Osteocyte (in vitro differentiated cells): ENCODE data around the gene SND1. TPM values are rescaled to one million over a fixed set of nuclear protein-coding genes. Genes with fewer than 3 reads are reported as not detected.

ENCODE experiments used
- DNase-seq: peaks from one replicate; pipeline ENCODE4 v3.0.0; 2021; ENCODE audit warnings: mixed read lengths; ENCODE audit not compliant: unreplicated experiment; ENCODE audit errors: extremely low spot score
- H3K27ac Mint-ChIP-seq: one replicate; pipeline ENCODE4 v1.8.0; 2021; ENCODE audit warnings: mild to moderate bottlenecking, mixed read lengths; ENCODE audit not compliant: unreplicated experiment
- H3K27me3 Mint-ChIP-seq: one replicate; pipeline ENCODE4 v1.8.0; 2021; ENCODE audit warnings: mixed read lengths; ENCODE audit not compliant: unreplicated experiment
- H3K36me3 Mint-ChIP-seq: one replicate; pipeline ENCODE4 v1.8.0; 2021; ENCODE audit warnings: mixed read lengths; ENCODE audit not compliant: unreplicated experiment
- H3K4me1 Mint-ChIP-seq: one replicate; pipeline ENCODE4 v1.8.0; 2021; ENCODE audit warnings: mixed read lengths; ENCODE audit not compliant: unreplicated experiment
- H3K4me3 Mint-ChIP-seq: one replicate; pipeline ENCODE4 v1.8.0; 2021; ENCODE audit warnings: mild to moderate bottlenecking, moderate library complexity, mixed read lengths; ENCODE audit not compliant: unreplicated experiment
- H3K9me3 Mint-ChIP-seq: one replicate; pipeline ENCODE4 v1.8.0; 2021; ENCODE audit warnings: mixed read lengths; ENCODE audit not compliant: unreplicated experiment
- total RNA-seq: library from RNA; stranded (reverse); gene quantifications from 2 replicates; pipeline ENCODE4 v1.2.1, GENCODE V29; 2021
- TF ChIP-seq, protein P1 (sequence below): fragments of 200-600 bp; sonication (generic); IDR thresholded peaks from 2 replicates; pipeline ENCODE4 v1.5.0; 2021; ENCODE audit warnings: antibody characterized with exemption, mild to moderate bottlenecking, moderate library complexity

Gene SND1
- total RNA-seq, 1 donor from 2014 or later: 229 TPM

DNA sequence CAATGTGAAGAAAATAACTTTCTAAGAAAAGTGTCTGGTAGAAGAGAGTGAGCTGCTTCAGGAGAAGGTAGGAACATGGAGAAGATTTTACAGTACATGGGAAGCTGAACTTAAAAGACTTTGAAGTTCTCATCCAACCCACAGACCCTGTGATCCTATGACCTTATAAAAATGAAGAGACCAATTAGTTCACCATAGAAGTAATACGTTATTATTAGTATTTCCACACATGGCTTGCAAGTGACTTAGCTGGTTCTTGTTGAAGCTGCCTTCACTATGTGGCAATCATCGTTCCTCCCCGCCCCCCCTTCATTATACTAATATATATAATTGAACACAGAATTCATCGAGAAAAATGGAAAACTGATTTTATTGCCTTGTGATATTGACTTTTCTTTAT lies 129.1 kb downstream of the SND1 start:
- no peaks in the 10 kb centered on the region for H3K36me3 Mint-ChIP-seq
- TF ChIP-seq, protein P1, sequence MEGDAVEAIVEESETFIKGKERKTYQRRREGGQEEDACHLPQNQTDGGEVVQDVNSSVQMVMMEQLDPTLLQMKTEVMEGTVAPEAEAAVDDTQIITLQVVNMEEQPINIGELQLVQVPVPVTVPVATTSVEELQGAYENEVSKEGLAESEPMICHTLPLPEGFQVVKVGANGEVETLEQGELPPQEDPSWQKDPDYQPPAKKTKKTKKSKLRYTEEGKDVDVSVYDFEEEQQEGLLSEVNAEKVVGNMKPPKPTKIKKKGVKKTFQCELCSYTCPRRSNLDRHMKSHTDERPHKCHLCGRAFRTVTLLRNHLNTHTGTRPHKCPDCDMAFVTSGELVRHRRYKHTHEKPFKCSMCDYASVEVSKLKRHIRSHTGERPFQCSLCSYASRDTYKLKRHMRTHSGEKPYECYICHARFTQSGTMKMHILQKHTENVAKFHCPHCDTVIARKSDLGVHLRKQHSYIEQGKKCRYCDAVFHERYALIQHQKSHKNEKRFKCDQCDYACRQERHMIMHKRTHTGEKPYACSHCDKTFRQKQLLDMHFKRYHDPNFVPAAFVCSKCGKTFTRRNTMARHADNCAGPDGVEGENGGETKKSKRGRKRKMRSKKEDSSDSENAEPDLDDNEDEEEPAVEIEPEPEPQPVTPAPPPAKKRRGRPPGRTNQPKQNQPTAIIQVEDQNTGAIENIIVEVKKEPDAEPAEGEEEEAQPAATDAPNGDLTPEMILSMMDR: no peak
- H3K4me1 Mint-ChIP-seq: peaks cover 30% of the 10 kb centered on the region
- H3K9me3 Mint-ChIP-seq: no peaks in the 10 kb centered on the region
- DNase-seq: no peak
- no peak overlapping the region for H3K4me3 Mint-ChIP-seq
- H3K27ac Mint-ChIP-seq: no peak overlapping the region
- H3K27me3 Mint-ChIP-seq: no peaks in the 10 kb centered on the region

DNA sequence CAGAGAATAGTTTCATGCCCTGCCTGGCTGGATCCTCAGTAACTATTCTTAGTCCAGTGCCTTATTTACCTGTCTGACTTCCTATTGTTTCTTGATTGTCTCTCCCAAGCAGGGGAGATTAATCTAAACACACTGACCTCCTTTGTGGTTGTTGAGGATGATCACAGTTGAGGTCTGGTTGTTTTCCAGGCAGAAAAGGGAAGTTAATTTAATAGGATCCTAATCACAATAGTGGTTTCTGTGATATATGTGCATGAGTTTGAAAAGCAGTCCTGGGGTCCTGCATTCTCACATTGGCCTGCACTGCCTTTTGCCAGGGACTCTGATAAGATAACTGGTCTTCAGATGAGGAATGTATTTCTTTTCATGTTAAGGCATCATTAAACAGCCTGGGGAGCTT lies 130.1 kb downstream of the SND1 start:
- Mint-ChIP-seq H3K4me1 (peaks cover 27% of the 10 kb centered on the region), H3K27me3 (no peaks in the 10 kb centered on the region), H3K27ac (no peak overlapping the region), H3K36me3 (no peaks in the 10 kb centered on the region), H3K9me3 (no peaks in the 10 kb centered on the region), H3K4me3 (no peak overlapping the region)
- TF ChIP-seq, protein P1: no peak
- no peak for DNase-seq

DNA sequence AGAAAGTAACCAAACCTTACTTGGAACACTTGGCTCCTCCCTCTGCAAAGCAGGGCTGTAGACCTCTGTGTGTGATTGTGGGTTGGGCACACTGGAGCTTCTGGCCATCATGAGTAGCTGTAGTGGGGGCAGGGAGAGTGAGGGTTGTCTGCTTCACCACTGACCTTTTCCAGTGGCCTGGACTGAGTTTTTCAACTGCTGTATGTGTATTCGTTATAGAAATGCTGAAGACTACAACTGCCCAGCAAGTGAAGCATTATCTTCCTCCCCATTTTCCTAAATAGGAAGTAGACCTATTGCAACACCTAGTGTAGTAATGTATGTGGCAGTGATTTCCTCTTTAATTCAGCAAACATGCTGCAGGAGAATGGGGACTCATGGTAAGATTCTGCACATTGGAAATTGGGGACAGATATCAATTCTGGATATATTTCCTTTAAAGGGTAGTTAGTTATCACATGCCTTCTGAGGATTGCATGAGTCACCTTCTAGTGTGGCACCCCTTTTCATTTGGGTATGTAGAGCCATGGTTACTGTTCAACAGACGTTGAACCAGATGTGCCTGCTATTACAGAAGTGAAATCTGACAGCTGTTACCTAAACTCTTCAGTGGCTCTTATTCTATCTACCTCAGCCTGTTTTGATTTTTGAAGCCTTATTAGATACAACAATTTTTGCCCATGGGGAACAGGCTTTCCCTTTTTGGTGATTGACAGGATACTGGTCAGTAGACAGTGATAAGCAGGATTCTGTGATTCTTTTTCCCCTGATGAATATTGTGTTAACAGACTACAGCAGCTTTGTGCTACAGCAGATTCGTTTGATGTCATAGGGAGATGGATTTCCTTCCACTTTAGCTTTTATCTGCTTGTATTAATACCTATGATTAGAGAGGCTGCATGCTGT lies 130.9 kb downstream of the SND1 start:
- H3K4me3 Mint-ChIP-seq: no peak overlapping the region
- no peak overlapping the region for H3K27ac Mint-ChIP-seq
- no peaks in the 10 kb centered on the region for H3K36me3 Mint-ChIP-seq
- DNase-seq: no peak
- H3K9me3 Mint-ChIP-seq: no peaks in the 10 kb centered on the region
- H3K4me1 Mint-ChIP-seq: peaks cover 26% of the 10 kb centered on the region
- TF ChIP-seq, protein P1: no peak
- H3K27me3 Mint-ChIP-seq: no peaks in the 10 kb centered on the region

DNA sequence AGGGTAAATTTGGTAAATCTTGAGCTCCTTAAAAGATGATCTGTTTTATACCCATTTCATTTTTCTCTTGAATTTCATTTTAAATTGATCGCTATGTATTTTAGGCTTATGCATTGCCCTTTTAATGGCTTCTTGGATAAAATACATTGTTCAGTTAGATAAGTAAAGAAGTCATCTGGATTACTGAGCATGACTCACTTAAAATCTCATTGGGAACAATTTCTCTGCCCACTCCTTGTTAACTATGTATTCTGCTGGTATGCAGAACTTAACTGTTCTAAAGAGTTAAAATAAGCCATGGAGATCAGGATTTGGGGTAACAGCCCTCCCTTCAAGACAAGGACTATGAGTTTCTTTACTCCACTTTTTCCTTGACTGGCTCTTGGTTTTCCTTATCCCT lies 134.2 kb downstream of the SND1 start:
- H3K4me1 Mint-ChIP-seq: peaks cover 30% of the 10 kb centered on the region
- H3K27me3 Mint-ChIP-seq: no peaks in the 10 kb centered on the region
- no peak overlapping the region for H3K27ac Mint-ChIP-seq
- peaks cover 4% of the 10 kb centered on the region for H3K36me3 Mint-ChIP-seq
- H3K9me3 Mint-ChIP-seq: no peaks in the 10 kb centered on the region
- no peak for DNase-seq
- no peak overlapping the region for H3K4me3 Mint-ChIP-seq
- TF ChIP-seq, protein P1: no peak

DNA sequence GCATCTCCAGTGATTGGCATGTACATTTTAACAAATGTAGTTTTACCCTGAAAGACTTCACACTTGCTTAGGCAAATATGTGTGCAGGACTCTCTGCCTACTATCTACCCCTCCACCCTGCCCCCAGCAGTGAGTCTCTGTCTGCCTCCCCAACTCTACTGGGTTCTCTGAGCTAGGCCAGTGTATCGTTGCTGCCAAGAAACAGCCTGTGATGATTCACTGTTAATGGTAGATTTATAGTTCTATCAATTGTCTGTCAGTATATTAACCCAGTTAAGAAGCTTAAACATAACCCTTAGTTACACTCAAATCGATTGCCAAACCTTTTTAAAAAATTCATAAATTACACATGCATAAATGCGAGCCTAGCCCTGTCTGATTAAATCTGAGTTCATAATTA lies 137.0 kb downstream of the SND1 start:
- Mint-ChIP-seq H3K27ac (no peak overlapping the region), H3K4me1 (peaks cover 30% of the 10 kb centered on the region), H3K36me3 (peaks cover 7% of the 10 kb centered on the region), H3K27me3 (no peaks in the 10 kb centered on the region), H3K4me3 (no peak overlapping the region), H3K9me3 (no peaks in the 10 kb centered on the region)
- DNase-seq: no peak
- TF ChIP-seq, protein P1: no peak
